GM19099 (cell line): ENCODE results near the gene MGAT5B.

ENCODE experiments used
- POLR2A ChIP-seq: IDR thresholded peaks from 3 replicates; pipeline ENCODE4 v1.6.1; 2011; ENCODE audit warnings: low read depth; ENCODE audit not compliant: insufficient read length; ENCODE audit errors: extremely low read depth

The MGAT5B gene

DNA sequence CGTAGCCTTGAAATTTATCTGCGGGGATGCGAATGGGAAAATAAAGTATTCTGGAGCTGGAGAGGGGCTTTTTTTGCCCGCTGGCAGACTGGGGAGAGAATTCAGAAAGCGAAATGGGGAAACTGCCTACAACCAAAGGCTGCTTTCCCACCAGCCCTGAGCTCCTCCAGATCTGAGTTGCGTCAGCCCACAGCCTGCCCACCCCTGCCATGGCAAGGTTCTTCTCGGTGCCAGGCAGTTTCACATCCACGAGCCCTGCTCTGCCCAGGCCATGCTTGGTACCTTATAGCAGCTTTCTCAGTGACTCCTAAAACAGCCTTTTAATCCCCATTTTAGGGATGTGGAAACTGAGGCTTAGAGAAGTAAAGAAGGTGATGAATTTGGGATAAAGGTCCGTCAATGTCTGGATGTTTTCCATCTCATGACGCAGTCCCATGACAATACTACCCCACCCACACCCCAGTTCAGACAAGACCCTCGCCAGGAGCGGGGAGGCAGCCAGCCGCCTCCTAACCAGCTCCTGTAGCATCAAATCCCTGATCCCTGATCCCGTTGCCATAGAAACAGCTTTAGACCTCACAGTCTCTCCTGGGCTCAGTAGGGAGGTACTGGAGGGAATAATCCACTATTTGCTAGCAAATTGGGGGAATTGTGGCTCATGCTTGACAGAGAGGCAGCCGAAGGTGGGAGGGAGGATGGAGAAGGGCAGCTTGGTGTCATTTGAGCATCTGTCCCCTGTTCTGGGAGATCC lies 113.5 kb downstream of the MGAT5B start:
- no peak for TF ChIP-seq POLR2A

DNA sequence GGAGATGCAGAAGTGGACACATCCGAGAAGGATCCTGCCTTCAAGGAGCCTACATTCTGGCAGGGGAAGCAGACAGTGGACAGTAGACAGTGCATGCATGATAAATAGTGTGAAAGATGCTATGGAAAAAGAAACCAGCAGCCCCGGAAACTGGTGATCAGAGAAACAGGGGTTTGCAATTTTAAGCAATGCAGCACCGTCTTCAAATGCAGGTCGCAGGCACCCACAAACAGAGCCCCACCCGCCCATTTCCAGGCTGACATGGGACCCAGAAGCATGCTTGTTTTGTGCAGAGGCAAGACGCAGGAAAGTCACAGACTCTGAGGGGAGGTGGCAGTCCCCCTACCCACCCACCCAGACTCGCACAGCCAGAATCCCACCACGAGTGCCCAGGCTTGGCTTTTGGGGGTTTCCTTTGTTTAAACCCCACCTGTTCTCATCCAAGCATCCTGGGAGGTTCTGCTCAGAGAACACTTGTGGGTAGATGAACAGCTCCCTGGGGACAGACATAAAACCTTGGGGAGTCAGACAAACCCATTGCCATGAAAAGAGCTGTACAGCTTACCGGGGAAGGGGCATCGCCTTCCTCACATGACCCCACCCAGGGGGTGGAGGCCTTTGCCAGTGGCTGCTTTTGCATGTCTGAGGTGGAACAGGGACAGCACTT lies 114.3 kb downstream of the MGAT5B start:
- no peak for TF ChIP-seq POLR2A

DNA sequence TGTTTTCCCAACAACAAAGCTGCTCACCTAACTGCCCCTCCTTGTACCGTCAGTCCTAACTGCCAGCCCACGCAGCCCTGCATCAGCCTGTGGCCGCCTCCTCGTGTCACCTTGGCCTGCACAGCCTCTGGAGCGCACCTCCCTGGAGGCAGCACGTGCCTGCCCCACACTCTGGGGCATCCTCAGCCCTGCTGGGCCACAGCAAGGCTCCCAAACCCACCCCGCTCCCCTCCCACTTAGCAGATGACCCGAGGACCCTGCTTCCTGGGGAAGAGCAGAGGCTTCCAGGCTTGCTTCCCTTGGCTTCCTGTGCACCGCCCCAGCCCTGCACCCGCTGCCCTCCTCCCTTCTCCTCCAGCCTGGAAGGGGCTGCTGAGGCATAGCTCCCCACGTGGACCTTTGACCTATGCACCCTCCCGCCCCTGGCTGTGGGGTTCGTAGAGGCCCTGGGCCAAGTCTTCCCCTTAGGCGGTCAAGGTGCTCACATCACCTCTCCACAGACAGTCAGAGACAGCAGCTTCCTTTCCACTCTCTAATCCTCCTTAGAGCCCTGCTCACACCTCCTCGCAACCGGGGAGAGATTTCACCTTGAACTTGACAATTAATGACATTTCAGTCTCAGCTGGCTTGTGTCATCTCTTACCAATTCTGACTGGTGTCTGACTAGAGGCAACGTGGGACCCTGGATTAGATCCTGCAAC lies 115.0 kb downstream of the MGAT5B start:
- no peak for TF ChIP-seq POLR2A

DNA sequence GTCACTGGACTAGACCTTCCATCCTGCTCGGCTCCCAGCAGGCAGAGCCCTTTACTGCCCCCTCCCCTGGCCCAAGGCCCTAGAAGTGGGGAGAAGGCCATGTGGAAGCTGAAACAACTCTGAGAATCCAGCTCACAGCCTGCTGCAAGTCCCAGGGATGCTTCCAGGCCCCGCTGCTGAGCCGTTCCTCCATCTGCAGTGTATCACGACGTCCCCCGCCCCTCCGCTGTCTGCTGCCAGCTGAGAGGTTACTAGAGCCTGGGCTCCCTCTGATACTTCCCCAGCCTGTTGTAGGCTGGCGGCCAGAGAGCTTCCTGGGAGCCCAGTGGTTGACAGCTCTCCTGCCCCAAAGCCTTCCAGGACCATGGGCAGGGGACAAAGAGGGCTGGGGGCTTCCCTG lies 118.2 kb downstream of the MGAT5B start:
- TF ChIP-seq POLR2A = no peak

DNA sequence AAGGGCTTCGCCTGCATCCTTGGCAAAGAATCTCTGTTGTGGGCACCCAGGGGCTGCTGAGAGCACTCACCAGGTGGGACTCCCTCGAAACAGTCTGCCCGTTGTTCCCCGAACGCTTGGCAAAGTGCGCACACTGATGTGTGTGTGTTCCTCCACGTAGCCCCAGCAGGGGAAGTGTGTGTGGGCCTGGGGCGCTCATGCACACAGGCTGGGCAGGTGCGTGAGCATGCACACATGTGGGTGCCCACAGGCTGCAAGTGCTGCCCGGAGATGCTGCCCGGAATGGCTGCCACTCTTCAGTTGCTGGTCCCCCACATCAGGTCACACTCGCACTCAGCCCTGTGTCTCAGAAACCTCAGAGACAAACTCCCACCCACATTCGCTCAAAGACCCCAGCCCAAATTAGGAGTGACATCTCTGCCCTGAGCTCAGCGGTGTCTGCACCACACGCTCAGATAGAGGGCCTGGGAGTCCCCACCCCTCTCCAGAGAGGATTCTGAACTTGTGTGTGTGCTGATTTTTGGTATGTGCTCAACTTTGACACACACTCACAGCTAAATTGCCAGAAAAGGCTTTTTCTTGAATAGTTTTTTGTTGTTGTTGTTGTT lies 119.4 kb downstream of the MGAT5B start:
- TF ChIP-seq POLR2A = no peak

DNA sequence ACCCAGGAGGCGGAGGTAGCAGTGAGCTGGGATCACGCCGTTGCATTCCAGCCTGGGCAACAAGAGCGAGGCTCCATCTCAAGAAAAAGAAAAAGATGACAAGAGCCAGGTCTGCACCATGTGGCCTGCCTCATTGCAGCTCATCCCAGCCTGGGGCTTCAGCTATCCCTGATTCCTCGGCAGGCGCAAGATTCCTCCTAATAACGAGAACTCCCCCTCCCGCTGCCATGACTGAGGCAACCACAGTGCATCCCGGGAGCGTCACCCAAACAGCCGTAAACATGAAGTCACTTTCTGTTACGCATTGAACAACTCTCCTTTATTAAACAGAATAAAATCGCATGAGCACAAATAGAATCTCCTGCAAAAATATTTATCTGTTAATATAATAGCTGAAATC lies 120.6 kb downstream of the MGAT5B start:
- no peak for TF ChIP-seq POLR2A

DNA sequence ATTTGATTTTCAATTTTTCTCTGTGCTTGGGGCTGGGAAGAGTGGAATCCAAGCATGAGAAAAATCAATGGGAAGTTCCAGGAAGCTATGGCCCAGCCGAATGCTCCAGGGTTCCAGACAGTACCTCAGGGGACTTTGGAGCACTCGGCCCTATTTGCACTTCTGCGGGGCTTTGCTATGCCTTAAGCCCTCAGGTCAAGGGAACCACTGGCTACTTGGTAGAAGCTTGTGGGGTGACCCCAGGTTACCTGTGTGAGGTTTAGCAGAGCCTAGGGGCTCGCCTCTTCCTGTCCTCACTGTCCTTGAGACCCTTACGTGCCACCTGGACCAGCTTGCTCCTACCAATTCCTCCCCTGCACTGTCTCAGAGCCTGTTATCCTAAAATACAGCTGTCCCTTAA lies 121.3 kb downstream of the MGAT5B start:
- TF ChIP-seq POLR2A = no peak

DNA sequence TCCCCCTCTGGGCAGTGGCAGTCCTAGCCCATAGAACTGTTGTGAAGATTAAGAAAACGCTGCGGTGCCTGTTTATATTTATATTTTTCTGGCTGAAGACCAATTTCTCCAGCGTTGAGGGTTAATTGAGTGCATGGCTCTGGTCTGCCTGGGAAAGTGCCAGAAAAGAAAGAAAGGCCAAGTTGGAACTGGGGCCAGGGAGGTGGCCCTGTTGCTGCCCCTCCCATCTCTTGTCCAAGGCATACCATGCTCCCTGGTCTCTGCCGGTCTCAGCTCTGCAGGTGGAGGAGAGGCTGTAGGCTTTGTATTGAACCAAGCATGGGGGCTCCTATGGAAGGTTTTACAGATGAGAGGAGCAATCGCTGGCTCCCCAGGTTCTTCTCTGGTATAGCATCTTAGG lies 124.7 kb downstream of the MGAT5B start:
- TF ChIP-seq POLR2A = no peak

DNA sequence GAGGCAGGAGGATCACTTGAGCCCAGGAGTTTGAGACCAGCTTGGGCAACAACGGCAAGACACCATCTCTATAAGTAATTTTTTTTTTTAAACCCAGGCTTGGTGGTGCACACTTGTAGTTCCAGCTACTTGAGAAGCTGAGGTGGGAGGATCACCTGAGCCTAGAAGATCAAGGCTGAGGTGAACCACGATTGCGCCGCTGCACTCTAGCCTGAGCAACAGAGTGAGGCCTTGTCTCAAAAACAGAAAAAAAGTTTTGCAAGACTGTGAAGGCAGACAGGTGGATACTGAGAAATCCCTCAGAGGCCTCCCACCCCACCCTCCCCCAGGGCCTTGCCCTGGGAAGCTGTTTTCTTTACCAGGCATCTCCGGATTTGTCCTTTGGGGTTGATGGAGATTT lies 125.4 kb downstream of the MGAT5B start:
- TF ChIP-seq POLR2A = no peak

DNA sequence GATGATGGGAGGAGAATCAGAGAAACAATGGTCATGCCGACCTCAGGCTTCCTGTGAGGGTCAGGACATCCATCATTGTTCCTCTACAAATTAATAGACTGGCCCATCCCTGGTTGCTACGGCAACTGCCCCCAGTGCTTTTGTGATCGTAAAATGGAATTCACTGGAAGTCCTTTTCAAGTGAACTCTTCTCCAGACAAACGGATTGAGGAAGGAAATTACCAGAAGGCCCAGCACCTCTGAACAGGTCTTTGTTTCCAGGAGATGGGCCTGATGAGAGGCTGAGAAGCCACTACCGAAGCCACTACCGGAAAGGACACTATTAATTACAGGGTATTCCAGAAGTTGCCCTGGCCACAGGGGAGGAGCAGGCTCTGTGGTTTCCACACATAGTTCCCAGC lies 126.0 kb downstream of the MGAT5B start:
- no peak for TF ChIP-seq POLR2A

DNA sequence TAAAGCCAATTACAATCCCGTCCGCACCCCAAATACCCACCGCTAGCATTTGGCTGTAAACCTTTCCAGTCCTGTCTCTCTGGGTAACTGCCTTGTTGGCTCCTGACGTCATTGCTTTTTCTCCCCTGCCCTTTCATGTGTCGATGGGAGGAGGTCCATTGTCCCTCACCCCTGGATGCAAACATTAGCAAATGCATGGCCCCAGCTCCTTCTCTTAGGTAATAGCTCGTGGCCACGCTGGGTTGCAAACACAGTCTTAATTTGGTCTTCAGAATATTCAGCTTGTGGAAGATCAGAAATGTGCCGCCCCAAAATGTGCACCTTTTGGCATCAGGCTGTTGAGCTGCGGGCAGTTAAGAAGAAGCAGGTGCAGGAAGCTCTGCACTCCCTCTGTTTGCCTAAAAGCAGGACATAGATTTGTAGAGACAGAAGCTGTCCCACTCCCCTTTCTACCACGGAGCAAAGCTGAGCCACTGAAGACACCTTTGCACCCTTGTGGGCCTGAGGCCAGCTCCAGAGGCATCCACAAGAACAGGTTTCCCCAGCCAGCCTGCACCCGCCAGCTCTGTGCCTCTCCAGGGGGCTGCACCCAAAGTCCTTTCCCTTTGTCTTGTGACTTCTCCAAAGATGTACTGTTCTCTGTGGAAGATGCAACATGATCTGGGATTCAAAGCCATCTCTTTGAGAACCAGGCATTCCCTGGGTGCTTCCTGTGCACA lies 127.3 kb downstream of the MGAT5B start:
- TF ChIP-seq POLR2A = no peak

DNA sequence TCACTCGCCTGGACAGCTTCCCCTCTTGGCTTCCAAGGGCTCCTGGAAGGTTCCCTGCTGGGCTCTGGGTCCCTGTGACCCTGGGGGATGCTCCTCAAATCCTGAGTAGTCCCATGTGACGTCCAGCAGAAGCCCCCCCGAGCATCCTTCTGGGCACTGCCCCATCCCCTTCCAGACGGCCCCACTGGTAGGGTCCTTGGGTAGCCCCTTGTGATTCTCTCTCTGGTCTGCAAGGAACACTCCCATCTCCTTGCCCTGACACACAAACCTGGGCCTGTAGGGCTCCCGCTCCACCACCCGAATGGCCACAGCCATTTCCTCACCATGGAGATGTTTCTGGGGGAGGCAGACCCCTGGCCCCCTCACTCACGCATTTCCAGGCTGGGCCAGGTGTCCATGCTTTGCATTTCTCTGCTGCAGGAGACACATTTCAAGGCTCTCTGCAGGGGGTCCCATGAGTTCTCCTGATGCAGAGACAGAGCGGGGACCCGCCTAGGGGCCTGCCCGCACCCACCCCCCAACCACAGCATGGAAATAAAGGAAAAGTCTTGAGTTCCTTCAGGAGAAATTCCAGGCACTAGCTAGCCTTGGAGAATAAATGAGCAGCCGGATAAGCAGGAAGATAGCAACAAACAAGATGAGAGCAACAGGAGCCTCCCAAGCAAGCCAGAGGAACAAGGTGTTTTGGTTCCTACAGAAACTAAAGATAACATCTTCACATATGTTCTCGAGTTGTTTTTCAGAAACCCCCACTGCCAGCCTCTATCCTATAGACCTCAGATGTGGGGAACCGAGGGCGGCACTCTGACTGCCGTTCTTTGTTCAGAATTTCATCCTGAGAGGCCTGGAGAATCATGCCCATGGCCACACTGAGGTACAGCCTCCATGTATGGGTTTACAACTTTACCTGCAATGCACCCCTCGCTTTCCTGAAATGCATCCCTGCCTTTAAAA lies 128.8 kb downstream of the MGAT5B start:
- TF ChIP-seq POLR2A = no peak

DNA sequence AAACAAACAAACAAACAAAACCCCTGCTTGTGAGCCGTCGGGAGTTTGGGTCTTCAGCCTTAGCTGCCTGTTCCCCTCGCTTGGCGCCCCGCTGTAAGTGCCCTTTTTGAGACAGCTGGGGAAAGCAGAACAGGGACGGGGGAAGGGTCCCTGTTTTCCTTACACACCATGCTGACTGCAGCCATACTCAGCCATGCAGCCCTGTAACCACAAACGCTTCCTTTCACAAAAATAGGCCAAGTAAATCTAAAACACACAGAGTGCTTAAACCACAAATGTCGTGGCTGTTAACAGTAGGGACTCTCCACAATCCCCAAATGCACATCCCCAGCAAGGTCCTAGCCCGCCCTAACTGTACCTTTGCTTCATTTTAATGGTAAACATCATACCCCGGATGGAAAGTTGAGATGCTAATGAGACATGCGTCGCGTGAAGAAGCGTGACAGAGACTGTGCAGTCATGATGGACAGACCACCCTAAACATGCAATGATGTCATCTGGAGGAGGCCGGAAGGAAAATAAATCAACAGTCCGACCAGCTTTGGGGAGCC lies 129.9 kb downstream of the MGAT5B start:
- TF ChIP-seq POLR2A = no peak

DNA sequence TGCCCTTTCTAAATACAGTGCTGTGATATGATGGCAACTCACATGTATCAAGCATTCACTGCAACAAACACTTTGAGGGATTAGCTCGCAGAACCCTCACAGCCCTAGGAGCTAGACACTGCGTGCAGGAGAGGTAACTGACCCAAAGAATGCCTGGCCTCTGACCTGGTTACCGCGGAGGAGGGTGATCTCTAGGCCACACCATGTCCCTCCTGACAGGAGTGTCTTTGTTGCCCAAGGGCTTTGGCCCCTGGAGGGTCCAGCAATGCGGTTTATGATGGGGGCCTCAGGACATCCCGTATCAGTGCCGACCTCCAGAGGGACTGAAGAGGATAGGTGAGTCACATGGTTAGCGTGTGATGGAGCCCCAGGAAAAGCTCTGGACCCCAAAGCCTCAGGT lies 130.6 kb downstream of the MGAT5B start:
- no peak for TF ChIP-seq POLR2A
